SKM-1 treated with dmso at 0.1 percent for 144 hours (cell line): ENCODE results near the gene ACER3.

Experiments used
- DNase-seq: peaks from one replicate; lab custom pipeline; 2025; ENCODE audit not compliant: unreplicated experiment; lab: John Stamatoyannopoulos, UW

Gene ACER3

DNA sequence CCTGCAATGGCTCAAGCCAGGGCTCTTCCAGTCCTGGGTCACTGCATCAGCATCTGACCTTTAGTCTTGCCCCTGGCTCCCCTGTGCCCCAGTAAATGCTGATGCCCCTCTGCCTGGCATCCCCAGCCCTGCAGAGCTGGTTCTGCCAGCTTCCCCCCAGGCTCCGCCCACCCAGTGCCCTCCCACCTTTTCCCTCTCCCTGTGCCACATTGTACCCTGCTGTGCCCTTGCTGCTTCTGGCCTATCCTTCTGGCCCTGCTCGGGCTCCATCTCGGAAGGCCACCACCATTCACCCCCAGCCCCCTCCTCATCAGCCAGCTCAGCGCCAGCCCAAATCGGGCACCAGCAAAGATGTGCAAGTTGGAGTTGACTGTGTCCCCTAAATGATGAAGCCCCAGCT is 213.5 kb downstream of the ACER3 start:
- no peak for DNase-seq

DNA sequence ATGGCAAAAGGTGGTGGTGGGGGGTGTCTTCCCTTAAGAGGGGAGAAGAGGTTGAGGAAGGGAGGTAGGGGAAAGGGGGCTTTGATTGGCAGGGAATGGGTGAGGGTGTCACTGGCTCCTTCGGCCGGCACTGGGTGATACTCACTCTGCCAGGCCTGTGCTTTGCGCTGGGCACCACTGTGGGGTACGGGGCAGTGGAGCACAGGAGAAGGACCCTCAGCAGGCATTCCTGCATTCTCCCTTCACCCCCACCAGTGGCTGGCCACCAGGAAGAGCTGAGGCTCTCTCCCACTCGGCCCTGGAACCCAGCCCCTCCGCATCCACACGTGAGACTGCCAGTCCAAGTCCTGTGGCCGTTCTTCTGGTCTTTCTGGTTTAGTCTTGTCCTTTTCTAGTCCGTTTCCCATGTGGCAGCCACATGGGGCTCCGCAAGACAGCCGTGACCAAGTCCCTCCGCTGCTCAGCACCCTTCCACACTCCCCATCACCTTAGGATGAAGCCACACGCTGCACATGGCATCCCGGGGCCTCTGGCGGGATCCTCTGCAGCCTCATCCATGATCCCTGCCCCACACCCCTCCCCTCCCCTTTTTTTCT is 214.0 kb downstream of the ACER3 start:
- no peak for DNase-seq

DNA sequence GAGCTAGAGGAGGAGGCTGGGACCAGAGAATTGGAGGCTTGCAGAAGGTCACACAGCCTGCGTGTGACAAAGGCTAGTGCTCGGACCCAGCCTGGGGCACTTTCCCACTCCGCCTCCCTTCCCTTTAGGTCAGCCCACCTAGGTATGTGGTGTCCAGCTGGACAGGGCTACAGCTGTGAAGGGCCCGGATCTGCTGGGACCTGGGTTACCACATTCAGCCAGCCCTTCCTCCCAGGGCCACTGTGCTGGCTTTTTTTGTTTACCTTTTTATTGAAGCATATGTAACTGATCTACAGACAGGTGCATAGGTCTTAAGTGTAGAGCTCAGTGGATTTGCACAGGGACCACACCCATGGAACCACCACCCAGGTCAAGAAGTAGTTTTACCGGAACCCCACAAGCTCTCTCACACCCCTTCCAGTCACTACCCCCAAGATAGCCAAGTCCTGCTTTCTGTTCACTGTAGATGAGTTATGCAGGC is 214.7 kb downstream of the ACER3 start:
- DNase-seq, result no peak
